Panc1 (cell line): ENCODE data around the gene AMIGO1. TPM values are rescaled to one million over a fixed set of nuclear protein-coding genes. Genes with fewer than 3 reads are reported as not detected.

ENCODE experiments used
- ATAC-seq: fragments of 200-7000 bp; cut with Tn5 transposase; 2 replicates; pipeline ENCODE4 v1.9.1; 2020; ENCODE audit warnings: mild to moderate bottlenecking, moderate library complexity
- BruUV-seq: library from RNA; stranded (reverse); fragments of 400-500 nt; replicated peaks from 2 replicates; lab custom pipeline; 2021; lab: Mats Ljungman, UMichigan
- CTCF ChIA-PET: fragments of 300-600 bp; sonication (Branson Sonifier 250); formaldehyde crosslinking; loops from one replicate; lab custom pipeline; 2022; ENCODE audit warnings: antibody characterized with exemption; lab: Charles Lee
- POLR2A ChIA-PET: fragments of 300-600 bp; sonication (Branson Sonifier 250); formaldehyde crosslinking; loops from one replicate; lab custom pipeline; 2022; ENCODE audit warnings: antibody characterized with exemption; lab: Charles Lee
- DNase-seq: peaks from one replicate; pipeline ENCODE4 v3.0.0-alpha.2; 2010; ENCODE audit warnings: low read depth, low spot score
- H3K27ac ChIP-seq: 2 replicates; pipeline ENCODE4 v1.5.1; 2011; ENCODE audit warnings: mild to moderate bottlenecking, low read length, inconsistent platforms
- H3K27me3 ChIP-seq: fragments of 200-500 bp; sonication (Bioruptor generic); 2 replicates; pipeline ENCODE4 v1.6.0; 2014; ENCODE audit warnings: low read length, inconsistent platforms; ENCODE audit not compliant: control insufficient read depth, insufficient read depth
- H3K36me3 ChIP-seq: fragments of 200-500 bp; sonication (Bioruptor generic); 2 replicates; pipeline ENCODE4 v1.5.1; 2014; ENCODE audit warnings: inconsistent platforms, mild to moderate bottlenecking, low read length, moderate library complexity; ENCODE audit not compliant: control insufficient read depth, insufficient read depth
- H3K4me1 ChIP-seq: 2 replicates; pipeline ENCODE4 v1.5.1; 2011; ENCODE audit warnings: inconsistent platforms, mild to moderate bottlenecking, low read length, moderate library complexity; ENCODE audit not compliant: control insufficient read depth, insufficient read depth
- H3K4me3 ChIP-seq, 2 experiments: 2 replicates each; pipeline ENCODE4 v1.5.1; 2011 to 2012; ENCODE audit warnings: low read depth in 2 of 2, low read length in 2 of 2, mild to moderate bottlenecking in 2 of 2, inconsistent platforms in 1 of 2, moderate library complexity in 1 of 2
- H3K9me3 ChIP-seq: fragments of 200-500 bp; sonication (Bioruptor generic); 2 replicates; pipeline ENCODE4 v1.5.1; 2014; ENCODE audit warnings: low read depth, mild to moderate bottlenecking, inconsistent platforms, low read length, moderate library complexity; ENCODE audit not compliant: control insufficient read depth, insufficient read depth
- CTCF ChIP-seq: fragments of 450-650 bp; IDR thresholded peaks from 2 replicates; pipeline ENCODE4 v1.5.1; 2017; ENCODE audit warnings: mild to moderate bottlenecking
- POLR2AphosphoS5 ChIP-seq: IDR thresholded peaks from 2 replicates; pipeline ENCODE4 v1.6.1; 2012; ENCODE audit warnings: mild to moderate bottlenecking, low read depth, low read length, moderate library complexity
- REST ChIP-seq, 2 experiments: IDR thresholded peaks; 2 replicates each; pipeline ENCODE4 v1.6.1; 2011 to 2012; ENCODE audit warnings: low read depth in 2 of 2, control low read depth in 1 of 2, low read length in 1 of 2, mild to moderate bottlenecking in 1 of 2, moderate library complexity in 1 of 2; ENCODE audit not compliant: insufficient read depth in 1 of 2
- SIN3A ChIP-seq: IDR thresholded peaks from 2 replicates; pipeline ENCODE4 v1.6.1; 2012; ENCODE audit warnings: low read depth, mild to moderate bottlenecking, low read length, moderate library complexity, borderline replicate concordance; ENCODE audit not compliant: insufficient read depth
- TCF7L2 ChIP-seq: IDR thresholded peaks from 2 replicates; pipeline ENCODE4 v1.6.1; 2011; ENCODE audit warnings: mild to moderate bottlenecking, low read depth, low read length, inconsistent platforms
- in situ Hi-C: cut with HindIII; loops from 2 replicates; pipeline ENCODE4 v1.10.0; 2016; ENCODE audit warnings: low sequenced_read_pairs, low pct_unique_long_range_greater_than_20kb
- intact Hi-C: fragments of 100-400 bp; cut with micrococcal nuclease; formaldehyde crosslinking; loops from one replicate; pipeline ENCODE4 v1.10.0; 2022; ENCODE audit not compliant: unreplicated experiment
- total RNA-seq: library from RNA; stranded (reverse); gene quantifications from one replicate; pipeline ENCODE4 v1.2.1, GENCODE V29; 2021; ENCODE audit not compliant: unreplicated experiment

Gene AMIGO1
- total RNA-seq, 1 experiment from 2014 or later, result 0.64 TPM

- in situ Hi-C loops (no loop called here), intact Hi-C loops (loop anchor here (10.0 kb wide), 1 partner anchor 441 kb away; the partner anchor contains the start of gene AHCYL1)
- ATAC-seq (no peak), DNase-seq (no peak)
- no peak overlapping the region for H3K4me3 ChIP-seq
- peaks cover 10% of the 10 kb centered on the region; the same call in 1 of the 2 replicates for H3K36me3 ChIP-seq
- POLR2A ChIA-PET, result no interaction called here
- TF ChIP-seq SIN3A, result no peak
- no peak for TF ChIP-seq POLR2AphosphoS5
- TF ChIP-seq REST (IDR thresholded peaks at IDR 0.05; ENCODE audit: insufficient read depth in 1 of 2, low read depth in 2 of 2, low read length in 1 of 2), result no peak
- TF ChIP-seq CTCF, result no peak
- no peak for TF ChIP-seq TCF7L2
- BruUV-seq, result no TSS peak
- no peaks in the 10 kb centered on the region for H3K27me3 ChIP-seq
- no peak overlapping the region for H3K27ac ChIP-seq
- H3K4me1 ChIP-seq, result peaks cover 6% of the 10 kb centered on the region; the same call in 1 of the 2 replicates
- H3K9me3 ChIP-seq, result no peaks in the 10 kb centered on the region
- CTCF ChIA-PET, result interaction anchor here (0.8 to 1.1 kb wide), 2 partner anchors 12 to 228 kb away, joined by 3 to 4 read pairs; no protein-coding TSS in a partner anchor
These were observed 34.6 kb upstream of the AMIGO1 start for GRCh38 chr1:109543988-109544735.

- DNase-seq (no peak), ATAC-seq (no peak)
- intact Hi-C loops, result loop anchor here (10.0 kb wide), 1 partner anchor 441 kb away; the partner anchor contains the start of gene AHCYL1
- POLR2A ChIA-PET, result no interaction called here
- BruUV-seq, result no TSS peak
- Histone ChIP-seq H3K4me3 (no peak overlapping the region), H3K27ac (no peak overlapping the region), H3K36me3 (peaks cover 4% of the 10 kb centered on the region; the same call in 1 of the 2 replicates), H3K27me3 (no peaks in the 10 kb centered on the region), H3K4me1 (peaks cover 6% of the 10 kb centered on the region; the same call in 1 of the 2 replicates), H3K9me3 (no peaks in the 10 kb centered on the region)
- no peak for TF ChIP-seq POLR2AphosphoS5
- TF ChIP-seq TCF7L2, result no peak
- TF ChIP-seq REST (IDR thresholded peaks at IDR 0.05; ENCODE audit: insufficient read depth in 1 of 2, low read depth in 2 of 2, low read length in 1 of 2), result no peak
- in situ Hi-C loops, result no loop called here
- CTCF ChIA-PET, result interaction anchor here (0.8 kb wide), 1 partner anchor 11 kb away, joined by 3 read pairs; no protein-coding TSS in a partner anchor
These were observed 33.9 kb upstream of the AMIGO1 start for GRCh38 chr1:109543283-109543987.
